Measurements from ENCODE around the gene ATRIP. TPM values are rescaled to one million over a fixed set of nuclear protein-coding genes. Genes with fewer than 3 reads are reported as not detected.
"Not testable (repeated sequence)": the region's sequence is repeated elsewhere in the genome, so short reads cannot be mapped to it uniquely, and the experiment has no call there.

The ATRIP gene
- total RNA-seq, 2 donors from 2014 or later: 7.6 to 9.3 TPM

DNA sequence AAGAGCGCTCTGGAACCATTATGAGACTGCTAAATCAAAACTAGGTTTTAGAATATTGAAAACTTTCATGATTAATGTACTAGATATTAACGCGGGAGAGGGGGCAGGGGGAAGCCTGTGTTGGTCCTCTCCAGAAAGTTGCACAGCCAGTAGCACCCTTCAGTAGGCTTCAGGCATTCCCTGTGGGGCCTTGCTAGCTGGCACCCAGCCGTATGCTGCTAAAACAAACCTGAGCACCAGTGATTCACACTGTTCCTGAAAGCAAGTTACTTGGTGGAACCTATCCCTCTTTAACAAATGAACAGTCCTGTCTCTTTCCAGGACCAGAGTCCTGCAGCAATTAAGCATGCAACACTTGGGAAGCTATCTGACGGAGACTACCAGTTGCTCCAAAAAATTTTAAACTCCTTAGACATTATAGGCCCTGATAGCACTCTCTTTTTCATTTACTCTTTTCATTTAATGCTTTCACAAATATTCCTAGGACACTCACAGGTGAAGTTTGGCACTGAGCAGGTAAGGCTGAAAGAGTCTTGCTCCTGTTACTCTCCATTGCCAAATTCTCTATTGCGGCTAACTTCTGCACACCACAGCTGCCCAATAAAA lies 1.2 kb upstream of the ATRIP start:
- Mint-ChIP-seq H3K36me3 (ENCODE audit: low read depth) (no peaks in the 10 kb centered on the region), H3K27ac (peak overlapping the region; percentile 95), H3K4me3 (peak overlapping the region; percentile 94), H3K27me3 (no peaks in the 10 kb centered on the region), H3K4me1 (peaks cover 30% of the 10 kb centered on the region)
- DNase-seq (no peak), ATAC-seq (no peak)
- no peaks in the 10 kb centered on the region for H3K9me3 ChIP-seq (ENCODE audit: control insufficient read depth, low read length, poor library complexity, severe bottlenecking)

DNA sequence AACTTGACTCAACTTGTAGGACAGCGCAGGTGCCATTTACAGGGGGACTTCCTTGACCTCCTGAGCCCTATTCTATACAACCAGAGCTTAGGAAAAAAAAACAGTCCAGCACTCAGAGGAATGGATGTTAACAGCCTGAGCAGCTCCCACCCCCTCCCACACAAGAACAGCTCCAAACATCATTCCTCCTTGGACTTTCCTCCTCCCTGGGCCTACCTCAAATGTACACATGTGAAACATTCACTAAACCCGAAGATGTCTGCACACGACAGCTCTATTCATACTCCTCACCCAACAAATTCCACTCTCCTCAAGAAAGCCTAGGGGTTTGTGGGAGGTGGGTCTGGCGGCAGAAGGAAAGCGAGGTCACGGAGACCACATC lies 503 bp upstream of the ATRIP start:
- peak; percentile 2 for ATAC-seq
- DNase-seq: no peak
- Mint-ChIP-seq H3K4me3 (peak overlapping the region; percentile 94), H3K36me3 (ENCODE audit: low read depth) (no peaks in the 10 kb centered on the region), H3K27ac (peak overlapping the region; percentile 95), H3K4me1 (peaks cover 25% of the 10 kb centered on the region), H3K27me3 (no peaks in the 10 kb centered on the region)
- H3K9me3 ChIP-seq (ENCODE audit: control insufficient read depth, low read length, poor library complexity, severe bottlenecking): no peaks in the 10 kb centered on the region

DNA sequence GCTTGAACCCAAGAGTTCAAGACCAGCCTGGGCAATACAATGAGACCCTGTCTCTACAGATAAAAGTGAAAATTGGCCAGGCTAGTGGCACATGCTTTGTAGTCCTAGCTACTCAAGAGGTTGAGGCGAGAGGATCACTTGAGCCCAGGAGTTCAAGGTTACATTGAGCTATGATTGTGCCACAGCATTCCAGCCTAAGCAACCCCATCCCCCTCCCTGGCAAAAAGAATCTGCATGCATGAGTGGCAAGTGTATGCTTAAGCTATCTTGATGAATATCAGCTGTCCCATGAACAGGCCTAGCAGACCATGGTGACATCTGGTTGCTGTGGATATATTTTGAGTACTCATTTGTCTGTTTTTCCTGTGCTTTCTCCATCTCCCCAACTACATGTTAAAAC lies 4.7 kb downstream of the ATRIP start:
- ATAC-seq (no peak), DNase-seq (no peak)
- peaks cover 15% of the 10 kb centered on the region for H3K4me1 Mint-ChIP-seq
- no peak overlapping the region for H3K4me3 Mint-ChIP-seq
- no peaks in the 10 kb centered on the region for H3K27me3 Mint-ChIP-seq
- no peaks in the 10 kb centered on the region for H3K36me3 Mint-ChIP-seq (ENCODE audit: low read depth)
- H3K27ac Mint-ChIP-seq: no peak overlapping the region
- H3K9me3 ChIP-seq (ENCODE audit: control insufficient read depth, low read length, poor library complexity, severe bottlenecking): no peaks in the 10 kb centered on the region

DNA sequence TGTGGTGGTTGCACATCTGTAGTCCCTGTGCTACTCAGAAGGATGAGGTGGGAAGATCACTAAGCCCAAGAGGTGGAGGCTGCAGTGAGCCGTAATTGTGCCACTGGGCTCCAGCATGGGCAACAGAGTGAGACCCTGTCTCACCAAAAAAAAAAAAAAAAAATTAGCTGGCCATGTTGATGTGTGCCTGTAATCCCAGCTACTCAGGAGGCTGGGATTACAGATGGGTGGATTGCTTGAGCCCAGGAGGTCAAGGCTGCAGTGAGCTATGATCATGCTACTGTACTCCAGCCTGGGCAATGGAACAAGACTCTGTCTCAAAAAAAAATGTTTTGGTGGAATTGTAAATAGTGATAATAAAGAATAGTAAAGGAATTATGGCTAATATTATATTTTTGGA lies 9.9 kb downstream of the ATRIP start:
- Mint-ChIP-seq H3K36me3 (ENCODE audit: low read depth) (no peaks in the 10 kb centered on the region), H3K27ac (no peak overlapping the region), H3K27me3 (no peaks in the 10 kb centered on the region), H3K4me3 (no peak overlapping the region), H3K4me1 (peaks cover 2% of the 10 kb centered on the region)
- ATAC-seq (no peak), DNase-seq (no peak)
- no peaks in the 10 kb centered on the region for H3K9me3 ChIP-seq (ENCODE audit: control insufficient read depth, low read length, poor library complexity, severe bottlenecking)

DNA sequence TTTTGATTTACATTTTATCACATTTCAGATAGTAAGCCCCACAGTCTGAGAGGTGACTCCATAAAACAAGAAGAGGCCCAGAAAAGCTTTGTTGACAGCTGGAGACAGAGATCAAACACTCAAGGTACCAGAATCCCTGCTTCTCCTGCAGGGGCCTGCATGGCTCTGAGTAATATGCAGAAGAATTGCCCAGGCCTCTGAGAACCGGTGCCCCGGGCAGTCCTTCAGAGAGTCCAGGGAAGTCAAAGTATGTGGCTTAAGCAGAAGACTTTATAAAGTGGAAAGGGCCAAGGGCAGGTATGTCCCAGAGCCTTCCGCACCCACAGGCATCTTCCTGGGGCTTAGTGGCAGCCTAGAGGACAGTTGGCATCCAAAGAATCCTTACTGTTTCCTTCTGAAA lies 12.8 kb downstream of the ATRIP start:
- Mint-ChIP-seq H3K4me3 (no peak overlapping the region), H3K27ac (no peak overlapping the region), H3K4me1 (peaks cover 2% of the 10 kb centered on the region), H3K27me3 (no peaks in the 10 kb centered on the region), H3K36me3 (ENCODE audit: low read depth) (no peaks in the 10 kb centered on the region)
- ATAC-seq (no peak), DNase-seq (no peak)
- no peaks in the 10 kb centered on the region for H3K9me3 ChIP-seq (ENCODE audit: control insufficient read depth, low read length, poor library complexity, severe bottlenecking)

DNA sequence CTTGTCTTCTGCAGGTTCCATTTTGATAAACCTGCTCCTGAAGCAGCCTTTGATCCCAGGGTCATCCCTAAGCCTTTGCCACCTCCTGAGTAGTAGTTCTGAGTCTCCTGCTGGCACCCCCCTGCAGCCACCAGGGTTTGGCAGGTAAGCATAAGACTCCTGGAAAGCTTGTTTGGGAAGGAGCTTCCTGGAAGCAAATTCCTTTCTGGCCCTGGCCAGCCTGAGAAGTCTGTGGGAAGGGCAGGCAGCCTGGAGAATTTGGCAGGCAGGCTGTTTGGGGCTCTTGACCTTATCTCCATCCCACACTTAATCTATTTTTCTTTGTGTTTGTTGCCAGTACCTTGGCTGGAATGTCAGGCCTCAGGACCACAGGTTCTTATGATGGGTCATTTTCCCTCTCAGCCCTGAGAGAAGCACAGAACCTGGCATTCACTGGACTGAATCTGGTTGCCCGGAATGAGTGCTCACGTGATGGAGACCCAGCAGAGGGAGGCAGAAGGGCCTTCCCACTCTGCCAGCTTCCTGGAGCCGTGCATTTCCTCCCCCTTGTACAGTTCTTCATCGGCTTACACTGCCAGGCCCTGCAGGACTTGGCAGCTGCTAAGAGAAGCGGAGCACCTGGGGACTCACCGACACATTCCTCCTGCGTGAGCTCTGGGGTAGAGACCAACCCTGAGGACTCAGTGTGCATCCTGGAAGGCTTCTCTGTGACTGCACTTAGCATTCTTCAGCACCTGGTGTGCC lies 13.4 kb downstream of the ATRIP start:
- Mint-ChIP-seq H3K27ac (no peak overlapping the region), H3K4me1 (peaks cover 2% of the 10 kb centered on the region)
- no peak for ATAC-seq

DNA sequence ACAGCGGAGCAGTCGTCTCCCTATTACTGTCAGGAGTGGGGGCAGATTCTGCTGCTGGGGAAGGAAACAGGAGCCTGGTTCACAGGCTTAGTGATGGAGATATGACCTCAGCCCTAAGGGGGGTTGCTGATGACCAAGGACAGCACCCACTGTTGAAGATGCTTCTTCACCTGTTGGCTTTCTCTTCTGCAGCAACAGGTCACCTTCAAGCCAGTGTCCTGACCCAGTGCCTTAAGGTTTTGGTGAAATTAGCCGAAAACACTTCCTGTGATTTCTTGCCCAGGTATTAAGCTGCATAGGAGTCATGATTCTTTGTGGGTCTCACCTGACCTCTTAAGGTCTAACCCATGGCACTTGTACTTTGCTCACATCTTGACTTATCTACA lies 14.0 kb downstream of the ATRIP start:
- Mint-ChIP-seq H3K4me1 (peaks cover 3% of the 10 kb centered on the region), H3K36me3 (ENCODE audit: low read depth) (no peaks in the 10 kb centered on the region), H3K27me3 (no peaks in the 10 kb centered on the region), H3K4me3 (no peak overlapping the region), H3K27ac (no peak overlapping the region)
- no peaks in the 10 kb centered on the region for H3K9me3 ChIP-seq (ENCODE audit: control insufficient read depth, low read length, poor library complexity, severe bottlenecking)
- no peak for ATAC-seq
- no peak for DNase-seq

More for the DNA sequence above, 13.4 kb downstream of the ATRIP start:
- Mint-ChIP-seq H3K36me3 (ENCODE audit: low read depth) (no peaks in the 10 kb centered on the region), H3K27me3 (no peaks in the 10 kb centered on the region), H3K4me3 (no peak overlapping the region)
- no peak for DNase-seq
- no peaks in the 10 kb centered on the region for H3K9me3 ChIP-seq (ENCODE audit: control insufficient read depth, low read length, poor library complexity, severe bottlenecking)

DNA sequence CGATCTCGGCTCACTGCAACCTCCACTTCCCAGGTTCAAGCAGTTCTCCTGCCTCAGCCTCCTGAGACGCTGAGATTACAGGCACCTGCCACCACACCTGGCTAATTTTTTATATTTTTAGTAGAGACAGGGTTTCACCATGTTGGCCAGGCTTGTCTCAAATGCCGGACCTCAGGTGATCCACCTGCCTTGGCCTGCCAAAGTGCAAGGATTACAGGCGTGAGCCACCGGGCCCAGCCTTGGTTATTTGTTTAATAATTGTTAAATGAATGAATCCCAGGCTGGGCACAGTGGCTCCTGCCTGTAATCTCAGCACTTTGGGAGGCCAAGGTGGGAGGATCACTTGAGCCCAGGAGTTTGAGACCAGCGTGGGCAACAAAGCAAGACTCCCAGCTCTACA lies 15.2 kb downstream of the ATRIP start:
- DNase-seq: not testable (repeated sequence)

DNA sequence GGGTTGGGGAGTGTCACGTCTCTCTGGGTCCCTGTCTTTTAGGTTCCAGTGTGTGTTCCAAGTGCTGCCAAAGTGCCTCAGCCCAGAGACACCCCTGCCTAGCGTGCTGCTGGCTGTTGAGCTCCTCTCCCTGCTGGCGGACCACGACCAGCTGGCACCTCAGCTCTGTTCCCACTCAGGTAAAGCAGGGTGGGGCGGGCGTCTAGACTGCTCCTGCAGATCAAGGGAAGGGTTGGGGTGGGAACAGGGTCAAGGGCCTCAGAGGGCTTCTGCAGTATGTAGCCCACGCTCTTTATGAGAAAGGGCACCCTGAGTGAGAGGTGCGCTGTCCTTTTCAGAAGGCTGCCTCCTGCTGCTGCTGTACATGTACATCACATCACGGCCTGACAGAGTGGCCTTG lies 17.2 kb downstream of the ATRIP start:
- peaks cover 26% of the 10 kb centered on the region for H3K4me1 Mint-ChIP-seq
- no peak overlapping the region for H3K4me3 Mint-ChIP-seq
- no peaks in the 10 kb centered on the region for H3K9me3 ChIP-seq (ENCODE audit: control insufficient read depth, low read length, poor library complexity, severe bottlenecking)
- no peaks in the 10 kb centered on the region for H3K36me3 Mint-ChIP-seq (ENCODE audit: low read depth)
- H3K27ac Mint-ChIP-seq: peak overlapping the region; percentile 2
- DNase-seq (no peak), ATAC-seq (no peak)
- no peaks in the 10 kb centered on the region for H3K27me3 Mint-ChIP-seq

More for the DNA sequence above, 15.2 kb downstream of the ATRIP start:
- peaks cover 12% of the 10 kb centered on the region for H3K4me1 Mint-ChIP-seq
- H3K4me3 Mint-ChIP-seq; H3K36me3 Mint-ChIP-seq (ENCODE audit: low read depth); ATAC-seq; H3K27ac Mint-ChIP-seq; H3K27me3 Mint-ChIP-seq; H3K9me3 ChIP-seq (ENCODE audit: control insufficient read depth, low read length, poor library complexity, severe bottlenecking): not testable (repeated sequence)

DNA sequence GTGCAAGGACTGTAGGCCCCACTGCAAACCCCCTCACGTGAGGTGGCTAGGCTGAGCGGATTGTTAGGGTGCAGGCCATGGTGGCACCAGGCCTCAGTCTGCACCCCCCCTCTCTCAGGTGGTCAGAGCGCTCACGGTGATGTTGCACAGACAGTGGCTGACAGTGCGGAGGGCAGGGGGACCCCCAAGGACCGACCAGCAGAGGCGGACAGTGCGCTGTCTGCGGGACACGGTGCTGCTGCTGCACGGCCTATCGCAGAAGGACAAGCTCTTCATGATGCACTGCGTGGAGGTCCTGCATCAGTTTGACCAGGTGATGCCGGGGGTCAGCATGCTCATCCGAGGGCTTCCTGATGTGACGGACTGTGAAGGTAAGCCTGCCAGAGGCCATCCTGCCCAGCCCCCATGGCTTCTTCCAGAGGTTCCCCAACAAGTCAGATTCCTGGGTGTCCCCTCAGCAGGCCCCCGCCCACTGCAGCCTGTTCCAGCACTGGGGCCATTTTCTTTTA lies 18.2 kb downstream of the ATRIP start:
- Mint-ChIP-seq H3K36me3 (ENCODE audit: low read depth) (no peaks in the 10 kb centered on the region), H3K27me3 (no peaks in the 10 kb centered on the region), H3K4me3 (no peak overlapping the region), H3K27ac (peak overlapping the region; percentile 97), H3K4me1 (peaks cover 37% of the 10 kb centered on the region)
- ATAC-seq (no peak), DNase-seq (no peak)
- no peaks in the 10 kb centered on the region for H3K9me3 ChIP-seq (ENCODE audit: control insufficient read depth, low read length, poor library complexity, severe bottlenecking)

DNA sequence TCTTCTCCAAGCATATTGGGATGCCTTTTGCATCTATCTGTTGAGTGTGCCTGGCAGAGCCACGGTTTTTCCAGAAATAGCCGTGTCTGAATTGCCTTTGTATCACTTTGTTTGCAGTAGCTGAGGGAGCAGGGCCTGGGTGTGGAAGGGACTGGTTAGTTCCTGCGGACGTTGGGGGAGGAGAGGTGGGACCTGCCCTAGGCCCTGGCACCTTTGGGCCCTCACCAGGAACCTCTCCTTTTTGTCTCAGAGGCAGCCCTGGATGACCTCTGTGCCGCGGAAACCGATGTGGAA lies 18.6 kb downstream of the ATRIP start:
- Mint-ChIP-seq H3K27ac (peak overlapping the region; percentile 97), H3K36me3 (ENCODE audit: low read depth) (peaks cover 3% of the 10 kb centered on the region), H3K4me3 (peak overlapping the region; percentile 95), H3K4me1 (peaks cover 41% of the 10 kb centered on the region), H3K27me3 (no peaks in the 10 kb centered on the region)
- ATAC-seq (no peak), DNase-seq (no peak)
- no peaks in the 10 kb centered on the region for H3K9me3 ChIP-seq (ENCODE audit: control insufficient read depth, low read length, poor library complexity, severe bottlenecking)

DNA sequence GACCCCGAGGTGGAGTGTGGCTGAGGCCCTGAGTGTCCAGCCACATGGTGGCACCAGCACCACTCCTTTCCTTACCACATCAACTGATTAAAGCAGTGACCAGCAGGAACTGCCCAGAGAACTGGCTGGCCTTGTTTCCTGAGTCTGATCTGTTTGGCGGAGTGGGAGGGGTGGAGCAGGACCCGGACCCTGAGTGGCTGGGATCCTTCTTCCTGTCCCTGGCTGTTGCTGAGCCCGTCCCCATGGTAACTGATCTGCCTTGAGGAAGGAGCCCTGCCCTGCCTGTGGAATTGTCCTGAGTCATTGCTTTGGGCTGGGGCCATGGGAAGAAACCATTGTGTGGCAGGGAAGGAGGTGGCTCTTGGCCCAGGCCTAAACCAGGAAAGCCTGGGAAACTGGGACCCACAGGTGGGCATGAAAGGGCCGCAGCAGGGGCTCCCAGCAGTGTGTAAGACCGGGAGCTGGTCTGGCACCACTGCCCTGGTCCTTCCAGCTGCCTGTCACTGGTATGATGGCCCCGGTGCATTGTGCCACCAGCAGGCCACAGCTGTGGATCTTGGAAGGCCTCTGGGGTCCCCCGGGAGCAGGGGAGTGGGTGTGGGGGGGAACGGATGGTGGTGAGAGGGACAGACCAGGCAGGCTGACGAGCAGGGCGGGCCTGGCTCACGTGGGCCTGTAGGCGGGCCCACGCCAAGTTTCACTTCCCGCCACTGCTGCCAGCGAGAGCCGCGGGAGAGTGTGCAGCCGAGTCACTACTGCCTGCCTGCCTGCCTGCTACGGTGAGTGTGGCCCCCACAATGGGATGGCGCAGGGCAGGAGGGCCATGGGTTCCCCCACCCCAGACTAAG lies 19.2 kb downstream of the ATRIP start:
- H3K4me3 Mint-ChIP-seq: peak overlapping the region; percentile 95
- peak; percentile 58 to 66 (median 65) for DNase-seq
- peak; percentile 96 for ATAC-seq

DNA sequence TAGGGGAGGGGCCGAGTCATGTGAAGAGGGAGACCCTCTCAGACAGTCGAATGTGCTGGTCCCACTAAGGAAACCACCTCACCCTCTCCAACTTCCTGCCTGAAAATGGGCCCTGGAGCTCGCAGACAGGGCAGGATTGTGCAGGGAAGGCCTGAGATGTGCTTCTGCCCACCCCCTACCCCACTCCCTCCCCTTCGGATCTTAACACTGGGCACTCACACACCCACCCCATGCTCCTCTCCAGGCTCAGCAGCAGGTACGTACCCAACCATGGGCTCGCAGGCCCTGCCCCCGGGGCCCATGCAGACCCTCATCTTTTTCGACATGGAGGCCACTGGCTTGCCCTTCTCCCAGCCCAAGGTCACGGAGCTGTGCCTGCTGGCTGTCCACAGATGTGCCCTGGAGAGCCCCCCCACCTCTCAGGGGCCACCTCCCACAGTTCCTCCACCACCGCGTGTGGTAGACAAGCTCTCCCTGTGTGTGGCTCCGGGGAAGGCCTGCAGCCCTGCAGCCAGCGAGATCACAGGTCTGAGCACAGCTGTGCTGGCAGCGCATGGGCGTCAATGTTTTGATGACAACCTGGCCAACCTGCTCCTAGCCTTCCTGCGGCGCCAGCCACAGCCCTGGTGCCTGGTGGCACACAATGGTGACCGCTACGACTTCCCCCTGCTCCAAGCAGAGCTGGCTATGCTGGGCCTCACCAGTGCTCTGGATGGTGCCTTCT lies 20.0 kb downstream of the ATRIP start:
- H3K9me3 ChIP-seq (ENCODE audit: control insufficient read depth, low read length, poor library complexity, severe bottlenecking): no peaks in the 10 kb centered on the region
- H3K4me3 Mint-ChIP-seq: peak overlapping the region; percentile 95
- no peak for DNase-seq
- peaks cover 38% of the 10 kb centered on the region for H3K4me1 Mint-ChIP-seq
- peak overlapping the region; percentile 97 for H3K27ac Mint-ChIP-seq
- peaks cover 3% of the 10 kb centered on the region for H3K36me3 Mint-ChIP-seq (ENCODE audit: low read depth)
- peak; percentile 50 for ATAC-seq
- no peaks in the 10 kb centered on the region for H3K27me3 Mint-ChIP-seq

More for the DNA sequence above, 19.2 kb downstream of the ATRIP start:
- Mint-ChIP-seq H3K27ac (peak overlapping the region; percentile 97), H3K36me3 (ENCODE audit: low read depth) (peaks cover 3% of the 10 kb centered on the region), H3K4me1 (peaks cover 39% of the 10 kb centered on the region), H3K27me3 (no peaks in the 10 kb centered on the region)
- no peaks in the 10 kb centered on the region for H3K9me3 ChIP-seq (ENCODE audit: control insufficient read depth, low read length, poor library complexity, severe bottlenecking)
